Stromal cell of bone marrow (primary cell): Measurements from ENCODE around the gene GNAO1.

ENCODE experiments used
- DNase-seq: peaks from one replicate; pipeline ENCODE4 v3.0.0-alpha.2; 2012; ENCODE audit warnings: low read depth

The GNAO1 gene

DNA sequence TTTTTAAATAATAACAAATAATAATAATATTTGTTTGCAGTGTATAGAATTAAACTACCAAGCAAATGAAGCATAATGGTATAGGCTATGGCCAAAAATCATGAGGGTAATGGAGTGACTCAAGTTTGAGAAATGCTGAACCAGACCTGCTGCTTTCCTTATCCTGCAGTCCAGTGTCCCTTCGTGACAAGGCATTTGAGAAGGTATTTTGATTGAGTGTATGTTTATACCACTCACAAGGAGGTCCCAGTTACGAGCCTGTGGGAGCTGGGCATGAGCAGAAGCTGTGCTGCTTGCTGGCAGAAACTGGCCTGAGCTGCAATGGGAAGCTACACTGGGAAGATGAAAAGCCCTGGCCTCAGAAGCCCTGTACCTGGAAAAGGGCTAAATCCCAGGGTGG lies 50.3 kb downstream of the GNAO1 start:
- DNase-seq = no peak

DNA sequence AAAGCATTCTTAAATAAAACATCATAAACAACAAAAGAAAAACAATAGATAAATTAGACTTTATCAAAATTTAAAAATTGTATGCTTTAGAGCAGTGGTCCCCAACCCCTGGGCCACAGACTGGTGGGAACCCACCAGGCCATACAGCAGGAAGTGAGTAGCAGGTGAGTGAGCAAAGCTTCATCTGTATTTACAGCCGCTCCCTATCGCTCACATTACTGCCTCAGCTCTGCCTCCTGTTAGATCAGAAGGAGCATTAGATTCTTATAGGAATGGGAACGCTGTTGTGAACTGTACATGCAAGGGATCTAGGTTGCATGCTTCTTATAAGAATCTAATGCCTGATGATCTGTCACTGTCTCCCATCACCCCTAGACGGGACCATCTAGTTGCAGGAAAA lies 51.5 kb downstream of the GNAO1 start:
- DNase-seq = no peak

DNA sequence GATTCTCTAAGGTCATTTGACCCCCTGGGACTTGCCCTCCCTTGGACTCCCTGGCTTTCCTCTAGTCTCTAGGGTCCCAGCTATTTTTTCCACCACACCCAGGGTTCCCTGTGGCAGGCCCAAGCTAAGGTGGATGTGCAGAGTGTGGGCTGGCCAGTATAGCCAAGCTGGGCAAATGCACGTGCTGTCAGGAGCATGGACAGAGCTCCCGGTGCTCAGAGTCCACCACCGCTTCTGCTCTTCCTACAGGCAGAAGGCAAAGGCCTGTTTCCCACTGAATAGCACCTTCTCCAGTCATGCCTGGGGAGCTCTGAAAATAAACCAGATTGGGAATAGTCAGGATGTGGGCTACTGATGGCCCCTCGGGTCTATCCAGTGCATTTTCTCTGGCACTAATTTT lies 53.3 kb downstream of the GNAO1 start:
- DNase-seq = no peak

DNA sequence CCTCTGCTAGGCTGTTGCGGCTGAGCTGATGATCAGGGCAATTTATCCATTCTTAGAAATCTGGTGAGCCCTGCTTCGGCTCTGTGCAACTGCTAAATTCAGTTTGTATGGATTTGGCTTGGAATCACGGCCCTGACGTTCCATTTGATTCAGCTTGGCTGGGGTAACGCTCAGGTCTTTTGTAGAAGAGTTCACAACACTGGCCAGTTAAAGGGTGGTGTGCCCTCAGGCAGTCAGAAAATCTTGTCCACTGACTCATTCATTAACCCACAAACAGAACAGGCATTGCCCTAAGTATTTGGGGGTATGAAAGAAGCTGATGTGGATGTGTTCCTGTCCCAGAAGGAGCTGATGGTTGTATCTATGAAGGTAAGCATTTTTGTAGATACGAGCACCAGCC lies 53.9 kb downstream of the GNAO1 start:
- no peak for DNase-seq

DNA sequence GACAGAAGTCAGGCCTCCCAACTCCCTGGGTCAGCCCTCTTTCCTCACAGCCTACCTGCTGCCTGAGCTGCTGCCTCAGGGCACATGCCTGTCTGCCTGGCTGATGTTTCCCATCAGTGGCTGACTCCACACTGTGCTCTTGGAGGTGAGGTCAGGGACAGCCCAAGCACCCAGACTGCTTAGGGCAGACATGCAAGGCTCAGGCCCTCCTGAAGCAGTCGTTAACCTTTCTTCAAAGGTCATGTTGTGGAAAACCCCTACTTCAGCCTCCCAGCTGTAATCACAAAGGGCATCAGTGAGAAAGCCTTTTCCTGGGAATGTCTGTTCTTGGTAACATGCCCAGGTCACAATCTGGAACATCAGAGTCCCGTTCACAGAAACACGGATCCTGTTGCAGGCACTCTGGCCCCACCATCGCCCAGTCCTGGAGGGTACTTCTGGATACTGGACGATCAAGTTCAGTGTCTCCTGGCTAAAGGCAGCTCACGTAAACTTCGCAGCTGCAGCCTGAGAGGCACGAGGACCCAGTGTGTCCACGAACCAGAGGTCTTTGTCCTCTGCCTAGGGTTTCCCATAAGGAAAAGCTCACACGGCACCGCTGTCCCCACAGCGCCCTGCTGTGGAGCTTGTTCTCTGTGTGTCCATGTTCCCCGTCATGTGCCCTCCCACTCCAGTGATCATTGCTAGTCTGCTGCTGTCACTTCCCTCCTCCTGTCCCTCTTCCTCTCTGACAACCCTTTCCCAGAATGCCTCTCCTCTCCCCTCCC lies 54.9 kb downstream of the GNAO1 start:
- no peak for DNase-seq

DNA sequence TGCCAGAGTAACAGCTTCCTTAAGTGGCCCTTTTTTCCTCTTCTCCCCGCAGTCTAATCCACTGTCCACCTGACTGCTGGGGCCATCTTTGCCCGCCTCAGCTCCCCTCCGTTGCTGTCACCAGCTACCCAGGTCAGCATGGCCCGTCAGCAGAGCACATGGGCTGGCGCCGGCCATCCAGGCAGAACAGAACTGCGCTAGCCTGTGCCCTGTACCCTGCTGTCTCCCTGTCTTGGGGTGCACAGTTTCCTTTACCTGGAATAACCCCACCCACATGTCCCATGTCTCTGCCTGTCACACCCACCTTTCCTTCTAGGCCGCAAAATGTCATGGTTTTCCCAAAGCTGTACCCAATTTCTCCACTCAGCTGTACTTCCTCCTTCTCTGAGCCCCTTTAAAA lies 55.7 kb downstream of the GNAO1 start:
- no peak for DNase-seq

DNA sequence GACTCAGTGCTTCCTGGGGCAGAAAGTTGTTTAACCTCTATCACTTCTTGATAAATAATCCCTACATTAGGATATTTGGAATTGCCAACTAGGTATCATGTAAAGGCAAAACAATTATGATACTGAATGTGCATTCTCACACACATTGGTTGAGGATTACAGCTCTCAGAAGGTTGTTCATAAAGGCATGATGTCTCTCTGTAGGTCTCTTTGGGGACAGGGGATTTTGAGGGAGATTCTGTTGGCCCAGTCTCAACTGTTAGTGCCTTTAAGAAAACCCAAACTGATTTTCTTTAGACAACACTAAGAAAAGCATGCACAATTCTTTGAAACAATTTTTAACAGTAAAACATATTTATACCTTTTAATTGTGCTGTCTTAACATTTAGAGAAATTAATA lies 56.5 kb downstream of the GNAO1 start:
- no peak for DNase-seq

DNA sequence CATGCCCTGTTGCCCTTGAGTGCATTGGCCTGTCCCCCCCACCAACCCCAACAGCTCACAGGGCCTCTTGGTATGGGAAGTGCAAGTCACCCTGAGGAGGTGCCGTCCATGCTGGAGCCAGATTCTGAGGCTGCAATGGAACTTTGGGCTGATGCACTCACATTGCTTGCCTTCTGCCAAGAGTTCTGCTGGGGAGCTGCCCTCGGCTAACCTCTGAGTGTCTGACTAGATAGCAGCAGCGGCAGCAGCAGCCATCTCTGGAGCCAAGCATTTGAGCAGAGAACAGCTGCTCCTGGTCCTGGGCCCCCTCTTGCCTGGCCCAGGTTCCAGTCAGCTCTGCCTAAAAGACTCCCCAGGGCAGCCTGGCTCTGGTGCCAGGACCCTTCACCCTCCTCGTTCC lies 61.5 kb downstream of the GNAO1 start:
- DNase-seq = no peak

DNA sequence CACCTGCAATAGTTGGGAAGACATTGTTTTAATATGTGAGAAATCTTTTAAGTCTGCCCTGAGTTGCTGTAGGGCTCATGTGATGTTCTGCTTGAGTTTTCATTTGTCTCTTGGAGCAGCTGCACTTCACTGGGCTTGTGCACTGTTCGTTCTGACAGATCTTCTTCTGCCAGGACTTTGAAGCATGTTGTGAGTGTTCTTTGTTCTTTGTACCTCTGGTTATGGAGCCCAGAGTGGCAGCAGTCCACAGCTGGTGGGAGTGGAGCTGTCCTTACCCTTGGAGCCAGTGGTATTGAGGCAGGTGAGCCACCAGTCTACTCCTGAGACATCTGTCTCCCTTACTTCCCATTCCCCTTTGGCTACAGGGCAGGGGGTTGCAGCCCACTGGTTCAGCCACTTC lies 64.6 kb downstream of the GNAO1 start:
- no peak for DNase-seq

DNA sequence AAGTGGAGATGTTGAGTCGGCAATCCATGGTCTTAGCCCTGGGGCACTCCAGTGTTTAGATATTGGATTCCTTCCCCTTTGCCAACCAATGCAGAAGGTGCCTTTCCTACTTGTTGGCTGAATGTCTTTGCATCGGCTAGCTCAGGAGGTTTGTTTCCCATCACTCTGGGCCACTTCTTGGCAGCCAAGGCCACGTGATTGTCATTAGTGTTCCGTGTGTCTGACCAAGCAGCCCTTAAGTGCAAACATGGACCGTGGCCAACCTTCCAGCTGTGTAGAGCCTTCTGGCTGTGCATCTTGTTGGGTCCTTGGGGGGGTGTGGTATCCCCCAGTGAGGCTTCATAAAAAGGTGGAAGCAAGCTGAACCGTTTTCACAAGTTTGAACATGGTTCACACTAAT lies 66.0 kb downstream of the GNAO1 start:
- DNase-seq = no peak

DNA sequence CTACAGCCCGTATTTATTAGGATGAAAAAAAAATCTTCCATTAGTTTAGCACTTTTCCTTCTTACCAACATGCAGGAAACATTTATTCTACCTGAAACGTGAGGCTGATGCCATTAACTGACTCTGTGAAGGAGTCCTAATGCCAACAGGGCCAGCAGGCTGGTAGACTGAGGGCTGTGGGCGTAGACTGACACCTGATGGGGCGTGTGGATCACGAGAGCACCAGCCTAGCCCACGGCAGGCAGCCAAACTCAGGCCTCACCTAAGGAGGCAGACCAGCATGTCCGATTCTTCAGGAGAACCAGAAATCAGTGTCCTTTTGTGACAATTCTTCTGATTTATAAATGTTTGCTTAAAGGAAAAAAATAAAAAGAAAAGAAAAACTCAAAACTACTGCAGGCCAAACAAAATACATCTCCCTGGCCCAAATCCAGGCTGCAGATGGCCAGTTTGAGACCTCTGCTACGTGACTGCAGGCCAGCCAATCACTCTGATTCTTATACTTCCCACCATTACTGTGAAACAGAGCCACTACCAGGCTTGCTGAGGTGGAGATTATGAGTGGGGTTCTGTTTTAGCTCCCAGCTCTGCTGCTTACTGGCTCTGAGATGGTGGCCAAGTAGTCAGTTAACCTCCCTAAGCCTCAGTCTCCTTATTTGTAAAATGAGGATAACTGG lies 66.5 kb downstream of the GNAO1 start:
- DNase-seq = no peak

DNA sequence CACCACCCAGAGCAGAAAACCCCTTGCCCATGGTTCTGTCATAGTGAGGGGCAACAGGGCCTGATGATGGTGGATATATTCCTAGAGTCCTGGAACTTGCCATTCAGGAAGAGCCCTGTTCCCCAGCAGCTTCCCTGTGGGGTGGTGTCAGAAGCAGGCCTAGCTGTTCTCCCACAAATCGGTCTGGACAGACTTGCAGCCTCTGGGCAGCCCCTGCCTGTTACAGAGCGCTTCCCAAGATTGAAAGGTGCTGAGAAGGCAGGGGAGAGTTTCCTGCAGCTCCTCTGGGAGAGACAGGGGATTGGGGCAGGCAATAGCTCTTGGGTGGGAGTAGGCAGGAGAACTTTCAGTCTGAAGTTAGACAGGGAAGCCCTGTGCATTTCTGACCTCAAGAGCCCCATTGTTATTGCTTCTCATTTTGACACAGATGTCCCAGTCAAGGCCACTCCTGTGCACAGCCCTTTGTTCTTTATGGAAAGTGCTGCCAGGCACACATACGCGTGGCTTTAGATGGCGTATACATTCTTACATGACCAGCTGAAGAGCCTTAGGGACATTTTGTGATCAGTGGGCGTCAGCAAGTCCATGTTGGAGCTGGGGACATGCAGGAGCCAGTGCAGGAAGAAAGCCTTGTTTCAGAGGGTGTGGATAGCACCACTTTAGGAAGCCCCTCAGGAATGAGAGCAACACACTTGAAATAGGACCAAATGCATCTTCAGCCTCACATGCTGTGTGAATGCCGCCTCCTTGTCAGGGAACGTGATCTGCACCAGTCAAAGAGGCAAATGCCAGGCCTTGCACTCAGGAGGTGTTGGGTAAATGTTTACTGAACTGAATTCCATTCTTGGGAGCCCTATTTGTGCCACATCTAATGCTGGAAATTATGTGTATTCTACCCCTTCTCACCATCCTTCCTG lies 67.5 kb downstream of the GNAO1 start:
- DNase-seq = no peak

DNA sequence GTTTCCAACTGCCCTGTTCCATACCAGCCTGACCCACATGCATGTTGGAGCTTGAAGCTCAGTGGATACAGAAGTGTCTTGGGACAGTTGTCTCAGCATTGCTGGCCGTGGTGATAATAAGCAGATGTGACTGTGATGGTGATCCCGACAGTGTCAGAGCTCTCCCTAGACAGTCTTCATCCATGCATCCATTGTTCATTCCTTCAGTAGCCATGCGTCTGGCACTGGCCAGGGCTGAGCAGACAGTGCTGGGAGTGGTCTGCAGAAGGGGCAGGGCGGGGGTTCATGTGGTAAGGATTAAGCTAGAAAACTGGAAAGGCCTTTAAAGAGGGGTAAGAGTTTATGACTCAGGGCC lies 68.1 kb downstream of the GNAO1 start:
- DNase-seq = no peak

DNA sequence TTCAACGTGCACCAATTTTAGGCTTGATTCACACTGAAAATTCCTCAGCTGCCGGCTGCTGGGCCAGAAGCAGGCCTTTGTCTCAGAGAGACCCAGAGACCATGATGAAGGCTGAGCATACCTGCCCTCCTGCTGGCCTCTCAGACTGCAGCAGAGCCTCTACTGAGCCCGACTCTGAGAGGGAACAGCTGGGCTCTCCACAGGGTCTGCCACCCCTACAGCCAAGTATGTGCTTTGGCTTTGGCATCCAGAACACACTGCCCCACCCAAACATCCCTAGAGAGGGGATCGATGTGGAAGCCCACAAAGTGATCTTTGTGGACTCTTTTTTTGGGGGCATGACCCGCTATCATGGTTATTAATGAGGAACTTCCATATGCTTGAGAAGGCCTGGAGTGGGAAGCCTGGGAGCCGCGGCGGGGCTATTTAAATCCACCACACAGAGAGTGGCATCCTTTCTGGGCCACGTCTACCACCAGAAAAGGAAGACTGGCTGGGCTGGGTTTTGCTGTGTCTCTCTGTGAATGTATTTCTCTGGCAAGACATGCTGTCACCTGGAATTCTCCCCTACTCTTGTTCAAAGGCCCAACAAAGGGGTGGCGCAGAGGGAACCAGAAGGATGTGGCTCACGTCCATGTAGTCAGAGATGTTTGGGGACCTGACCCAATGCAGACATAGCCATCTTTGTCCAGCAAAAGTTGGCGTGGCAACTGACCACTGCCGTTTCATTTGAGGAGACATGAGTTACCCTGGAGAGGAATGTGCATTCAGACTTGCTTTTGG lies 69.3 kb downstream of the GNAO1 start:
- no peak for DNase-seq

DNA sequence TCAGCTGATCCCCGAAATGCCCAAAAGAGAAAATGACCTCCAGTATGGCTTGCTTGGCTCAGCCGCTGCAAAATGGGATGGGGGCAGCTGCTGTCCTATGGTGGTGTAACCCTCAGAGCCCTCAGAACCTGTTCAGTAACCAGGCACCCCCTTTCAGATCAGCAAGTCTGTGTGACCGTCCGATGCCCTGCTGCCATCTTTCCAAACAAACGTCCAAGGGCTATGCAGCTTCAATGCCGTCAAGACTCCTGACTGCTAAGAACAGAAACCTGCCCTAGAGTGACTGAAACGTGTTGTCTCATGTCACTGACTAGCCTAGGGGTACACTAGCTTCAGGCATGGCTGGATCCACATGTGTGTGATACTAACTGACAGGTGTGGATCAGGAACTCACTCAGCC lies 70.4 kb downstream of the GNAO1 start:
- DNase-seq = no peak

DNA sequence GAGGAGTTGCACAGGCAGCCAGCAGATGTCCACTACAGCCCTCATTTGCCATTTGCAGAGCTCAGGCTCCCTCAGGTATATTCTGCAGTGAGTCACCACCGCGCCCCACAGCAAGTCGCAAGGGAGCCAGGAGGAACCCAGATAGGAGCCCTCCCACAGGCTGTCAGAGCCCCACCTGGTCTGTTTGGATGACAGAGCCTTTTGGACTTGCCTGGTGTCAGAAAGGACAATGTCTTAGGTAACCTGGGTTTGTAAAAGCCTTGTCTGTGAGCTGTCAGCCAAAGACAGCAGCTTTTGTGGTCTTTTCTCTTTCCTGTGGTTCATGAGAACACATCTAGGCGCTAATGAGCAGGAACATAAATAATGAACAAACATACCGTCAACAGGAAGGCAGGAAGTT lies 70.9 kb downstream of the GNAO1 start:
- no peak for DNase-seq

DNA sequence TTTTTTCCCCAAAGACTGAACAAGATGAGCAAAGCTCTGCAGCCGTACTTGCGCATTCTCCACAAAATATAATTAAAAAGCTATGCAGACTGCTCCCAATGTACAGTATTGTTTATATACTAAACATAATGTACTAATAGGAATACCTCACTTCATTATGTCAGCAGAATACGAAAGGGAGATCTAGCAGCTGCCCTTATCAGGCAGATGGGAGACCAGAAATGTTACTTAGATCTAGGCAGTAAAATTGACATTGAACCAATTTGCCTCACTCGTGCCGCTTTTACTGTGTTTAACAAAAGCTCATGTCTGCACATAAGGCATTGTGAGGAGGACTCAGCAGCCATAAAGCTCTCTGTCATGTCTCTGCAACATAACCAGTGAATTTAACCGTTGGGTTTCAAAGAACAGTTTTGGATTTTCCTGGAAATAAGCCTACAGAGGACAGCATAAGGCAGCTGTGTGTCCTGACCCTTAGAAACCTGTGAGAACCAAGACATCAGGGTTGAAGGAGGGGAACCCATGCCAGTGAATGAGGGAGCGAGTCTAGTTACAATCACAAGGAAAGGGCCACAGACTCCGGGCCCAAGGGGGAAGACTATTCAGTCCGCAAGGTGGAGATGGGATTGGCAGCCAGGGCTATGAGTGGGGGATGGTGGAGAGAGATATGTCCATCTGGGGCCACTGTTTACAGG lies 71.4 kb downstream of the GNAO1 start:
- DNase-seq = no peak

DNA sequence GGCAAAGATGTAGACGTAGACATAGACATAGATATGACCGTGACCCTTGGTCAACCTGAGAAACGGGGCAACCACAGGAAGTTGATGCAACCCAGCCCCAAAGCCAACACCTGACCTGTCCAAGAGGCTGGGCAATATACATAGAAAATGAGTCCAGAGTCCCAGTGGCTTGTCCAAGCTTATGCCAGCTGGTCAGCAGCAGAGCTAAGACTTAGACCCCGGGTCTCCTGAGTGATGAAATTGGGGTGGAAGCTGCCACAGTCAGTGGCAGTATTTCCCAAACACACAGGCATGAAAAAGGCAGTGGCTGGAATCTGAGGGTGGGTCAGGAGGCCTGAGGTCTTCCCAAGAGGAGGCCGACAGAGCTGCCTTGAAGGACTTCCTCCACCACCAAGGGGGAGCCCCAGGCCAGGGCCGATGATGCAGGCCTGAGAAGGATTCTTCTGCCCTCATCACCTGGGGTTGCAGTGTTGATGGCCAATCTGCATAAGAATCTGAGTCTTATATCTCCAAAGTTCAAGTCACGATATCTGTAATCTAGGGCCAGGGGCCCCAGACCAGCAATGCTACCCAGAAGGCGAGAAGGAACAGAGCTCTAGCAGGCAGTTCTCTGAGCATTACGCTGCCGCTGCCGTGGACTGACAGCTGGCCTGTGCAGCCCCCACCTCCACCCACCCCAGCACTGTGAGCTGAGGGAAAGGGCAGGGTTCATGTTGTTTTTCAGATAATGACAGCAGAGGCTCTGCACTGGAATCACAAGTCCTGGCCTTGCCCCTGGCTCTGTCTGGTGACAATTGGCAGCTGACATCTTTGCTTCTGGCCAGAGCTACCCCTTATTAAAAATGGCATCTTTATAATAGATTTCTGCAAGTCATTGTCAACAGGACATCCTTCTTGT lies 72.7 kb downstream of the GNAO1 start:
- DNase-seq = no peak

DNA sequence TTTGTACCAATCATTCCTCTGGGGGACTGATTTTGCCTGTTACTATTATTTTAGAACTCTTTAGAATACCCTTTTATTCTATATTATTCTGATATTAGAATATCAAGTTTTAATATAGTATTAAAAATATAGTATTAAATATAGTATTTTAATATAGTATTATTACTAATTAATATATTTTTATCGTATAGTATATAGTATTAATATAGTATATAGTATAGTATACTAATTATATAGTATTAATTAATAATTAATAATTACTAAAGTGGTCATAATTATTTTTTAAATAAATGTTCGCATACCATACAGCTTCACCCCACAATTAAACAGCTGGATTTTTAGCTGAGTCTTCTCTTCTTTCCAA lies 73.3 kb downstream of the GNAO1 start:
- DNase-seq = no peak

DNA sequence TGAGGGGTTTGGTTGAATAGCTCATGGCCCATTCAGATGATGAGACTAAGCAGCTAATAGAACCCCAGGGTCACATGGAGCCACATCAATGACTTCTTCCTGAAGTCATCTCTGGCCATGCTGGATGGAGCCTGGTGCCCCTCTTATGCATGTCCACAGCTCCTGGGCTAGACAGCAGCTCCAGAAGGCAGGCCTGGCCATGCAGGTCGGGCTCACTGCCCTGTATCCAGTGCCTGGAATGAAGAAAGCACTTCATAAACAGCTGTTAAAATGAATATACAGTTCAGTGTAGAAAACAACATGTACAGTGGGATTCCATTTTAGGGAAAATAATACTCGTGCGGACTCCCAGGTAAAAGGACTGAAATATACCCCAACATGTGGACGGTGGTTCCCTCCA lies 73.9 kb downstream of the GNAO1 start:
- no peak for DNase-seq

DNA sequence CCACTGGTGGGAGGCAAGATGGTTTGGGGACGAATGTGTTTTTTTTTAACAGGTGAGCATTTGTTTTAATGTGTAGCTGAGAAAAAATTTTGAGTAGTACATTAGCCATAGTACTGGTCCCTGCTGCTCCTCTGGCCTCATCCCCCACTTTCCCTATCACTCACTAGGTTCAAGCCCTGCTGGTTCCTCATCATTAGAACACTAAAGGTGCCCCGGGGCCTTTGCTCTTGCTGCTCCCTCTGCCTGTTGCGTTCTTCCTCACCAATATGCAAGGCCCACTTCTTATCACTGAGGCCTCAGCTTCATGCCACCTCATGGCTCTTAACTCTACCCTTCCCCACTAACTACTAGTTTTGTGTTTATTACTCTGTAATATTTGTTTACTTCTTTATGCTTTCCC lies 74.5 kb downstream of the GNAO1 start:
- no peak for DNase-seq
